CD14-positive monocyte (primary cell): Measurements from ENCODE around the gene PLCB1. TPM values are rescaled to one million over a fixed set of nuclear protein-coding genes. Genes with fewer than 3 reads are reported as not detected.

ENCODE experiments used
- DNase-seq, 3 donors: peaks; one replicate each; pipeline ENCODE4 v3.0.0-alpha.2; 2011 to 2022
- H2AFZ ChIP-seq: 2 replicates; pipeline ENCODE4 v1.6.0; 2012; ENCODE audit warnings: mild to moderate bottlenecking, low read depth, low read length, inconsistent platforms; ENCODE audit not compliant: insufficient read depth, poor library complexity, severe bottlenecking
- H3K27ac ChIP-seq, 2 donors: 1 replicate in 1 of 2; 2 replicates in 1 of 2; pipeline ENCODE4 v1.5.1; 2012 to 2013; ENCODE audit warnings: low read length in 2 of 2, control low read depth in 1 of 2, inconsistent platforms in 1 of 2, low read depth in 1 of 2, mild to moderate bottlenecking in 1 of 2
- H3K27me3 ChIP-seq, 2 donors: one replicate each; pipeline versions ENCODE4 v1.6.0 to v1.6.1; 2011 to 2013; ENCODE audit warnings: low read length in 2 of 2; ENCODE audit not compliant: control insufficient read depth in 2 of 2, insufficient read depth in 2 of 2
- H3K36me3 ChIP-seq, 2 donors: replicated peaks in 1 of 2; 1 replicate in 1 of 2; 2 replicates in 1 of 2; pipeline versions ENCODE4 v1.5.1 to v1.6.1; 2012 to 2013; ENCODE audit warnings: low read length in 2 of 2, control low read depth in 1 of 2, inconsistent platforms in 1 of 2, mild to moderate bottlenecking in 1 of 2; ENCODE audit not compliant: insufficient read depth in 2 of 2, control insufficient read depth in 1 of 2
- H3K4me1 ChIP-seq, 2 donors: 1 replicate in 1 of 2; 2 replicates in 1 of 2; pipeline versions ENCODE4 v1.5.1 to v1.6.1; 2012 to 2013; ENCODE audit warnings: low read length in 2 of 2, control low read depth in 1 of 2, inconsistent platforms in 1 of 2, mild to moderate bottlenecking in 1 of 2, moderate library complexity in 1 of 2; ENCODE audit not compliant: insufficient read depth in 2 of 2, control insufficient read depth in 1 of 2
- H3K4me2 ChIP-seq: replicated peaks from 2 replicates; pipeline ENCODE3; 2012; ENCODE audit warnings: low read length, moderate library complexity, mild to moderate bottlenecking; ENCODE audit not compliant: poor library complexity, severe bottlenecking; ENCODE audit errors: extremely low read depth
- H3K4me3 ChIP-seq, 3 experiments: fragments of 200-600 bp in 1 of 3; sonication (generic) in 1 of 3; replicated peaks in 1 of 3; 1 replicate in 2 of 3; 2 replicates in 1 of 3; pipeline ENCODE4 v1.5.1; 2011 to 2013; ENCODE audit warnings: low read length in 3 of 3, mild to moderate bottlenecking in 3 of 3, control low read depth in 2 of 3, low read depth in 2 of 3, inconsistent platforms in 1 of 3, moderate library complexity in 1 of 3
- H3K79me2 ChIP-seq: 2 replicates; pipeline ENCODE4 v1.6.0; 2012; ENCODE audit warnings: mild to moderate bottlenecking, control low read depth, inconsistent platforms, low read length, moderate library complexity; ENCODE audit not compliant: insufficient read depth
- H3K9ac ChIP-seq: 2 replicates; pipeline ENCODE4 v1.6.0; 2017; ENCODE audit warnings: low read length, mild to moderate bottlenecking; ENCODE audit not compliant: insufficient read depth, poor library complexity, severe bottlenecking
- H3K9me3 ChIP-seq, 2 donors: replicated peaks in 1 of 2; 1 replicate in 1 of 2; 2 replicates in 1 of 2; pipeline versions ENCODE4 v1.5.1 to v1.6.1; 2012 to 2013; ENCODE audit warnings: low read length in 2 of 2, control low read depth in 1 of 2; ENCODE audit not compliant: control insufficient read depth in 1 of 2, insufficient read depth in 1 of 2
- H4K20me1 ChIP-seq: 2 replicates; pipeline ENCODE4 v1.6.0; 2012; ENCODE audit warnings: mild to moderate bottlenecking, low read length, control low read depth, moderate library complexity; ENCODE audit not compliant: insufficient read depth
- H3K27ac Mint-ChIP-seq, 7 donors: one replicate each; pipeline ENCODE4 v1.8.0; 2020; ENCODE audit warnings: mild to moderate bottlenecking in 7 of 7, mixed read lengths in 7 of 7, moderate library complexity in 6 of 7, inconsistent platforms in 2 of 7
- H3K27me3 Mint-ChIP-seq, 3 donors: one replicate each; pipeline ENCODE4 v1.8.0; 2021 to 2022; ENCODE audit warnings: low read depth in 3 of 3, mild to moderate bottlenecking in 3 of 3, mixed read lengths in 3 of 3, moderate library complexity in 3 of 3, inconsistent platforms in 1 of 3
- H3K36me3 Mint-ChIP-seq, 2 donors: one replicate each; pipeline ENCODE4 v1.8.0; 2020; ENCODE audit warnings: mixed read lengths in 2 of 2, inconsistent platforms in 1 of 2, mild to moderate bottlenecking in 1 of 2
- H3K4me1 Mint-ChIP-seq: one replicate; pipeline ENCODE4 v1.8.0; 2020; ENCODE audit warnings: mild to moderate bottlenecking, mixed read lengths
- H3K4me3 Mint-ChIP-seq, 2 donors: one replicate each; pipeline ENCODE4 v1.8.0; 2020; ENCODE audit warnings: mild to moderate bottlenecking in 2 of 2, mixed read lengths in 2 of 2, moderate library complexity in 1 of 2
- H3K9me3 Mint-ChIP-seq, 7 donors: one replicate each; pipeline ENCODE4 v1.8.0; 2020 to 2022; ENCODE audit warnings: mixed read lengths in 7 of 7, mild to moderate bottlenecking in 6 of 7, moderate library complexity in 6 of 7, inconsistent platforms in 2 of 7
- CTCF ChIP-seq: fragments of 200-600 bp; IDR thresholded peaks from one replicate; pipeline ENCODE4 v1.8.0; 2022; ENCODE audit warnings: antibody characterized with exemption, mild to moderate bottlenecking
- WGBS: methylation state at CpG from one replicate; pipeline ENCODE4 v1.1.5; 2013; ENCODE audit warnings: missing lambda C conversion rate; ENCODE audit not compliant: insufficient coverage; 5-methylcytosine and 5-hydroxymethylcytosine counted together
- intact Hi-C, 2 donors: fragments of 100-400 bp; cut with micrococcal nuclease; formaldehyde crosslinking; loops; one replicate each; pipeline versions ENCODE4 v1.15.0 to v1.15.1; 2023
- polyA plus RNA-seq, 3 donors: library from polyadenylated mRNA; depleted of rRNA in 1 of 3; unstranded in 2 of 3; stranded (reverse) in 1 of 3; fragments of 300-500 nt in 2 of 3; fragments of >200 nt in 1 of 3; fragmentation: Illumina TruSeq in 2 of 3; gene quantifications; 1 replicate in 2 of 3; 2 replicates in 1 of 3; pipeline ENCODE4 v1.2.3, GENCODE V29; 2012 to 2021

The PLCB1 gene
- polyA plus RNA-seq, 3 donors: 8.6 to 16.4 (median 13.2) TPM

GRCh38 chr20:8505476-8506200 lies 373.6 kb downstream of the PLCB1 start:
- no peaks in the 10 kb centered on the region for H4K20me1 ChIP-seq
- peaks cover 25% of the 10 kb centered on the region for H3K4me1 Mint-ChIP-seq

DNA sequence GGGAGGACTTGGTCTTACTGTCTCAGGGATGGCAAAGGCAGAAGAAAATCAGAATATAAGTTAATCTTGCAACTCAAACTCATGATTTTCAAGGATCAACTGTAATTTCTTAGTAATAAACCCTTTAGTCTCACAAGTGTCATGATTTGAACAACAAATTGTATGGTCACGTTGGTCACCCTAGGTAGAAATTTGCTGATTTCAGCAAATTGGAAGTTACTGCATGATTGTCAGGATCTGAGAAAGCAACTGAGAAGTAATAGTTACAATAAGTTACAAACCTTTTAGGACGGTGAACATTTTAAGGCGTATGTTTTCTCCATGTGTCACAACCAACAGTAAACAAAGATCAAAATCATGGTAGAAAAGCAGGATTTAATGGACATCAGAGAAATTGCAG lies 375.2 kb downstream of the PLCB1 start:
- Histone ChIP-seq H3K36me3 (no peaks in the 10 kb centered on the region), H3K4me2 (no peak overlapping the region), H2AFZ (no peak overlapping the region), H4K20me1 (no peaks in the 10 kb centered on the region), H3K79me2 (no peaks in the 10 kb centered on the region), H3K9me3 (peaks cover 0 to 6% of the 10 kb centered on the region in 2 donors), H3K27me3 (no peaks in the 10 kb centered on the region), H3K4me3 (no peak overlapping the region), H3K4me1 (peaks cover 14 to 18% of the 10 kb centered on the region in 2 donors), H3K27ac (no peak overlapping the region), H3K9ac (no peak overlapping the region)
- Mint-ChIP-seq H3K27me3 (no peaks in the 10 kb centered on the region), H3K4me3 (no peak overlapping the region), H3K9me3 (peaks cover 0 to 7% (median 2%) of the 10 kb centered on the region in 7 donors), H3K27ac (peak overlapping the region in 1 of 7 donors; percentile 35), H3K4me1 (peaks cover 25% of the 10 kb centered on the region), H3K36me3 (peaks cover 3 to 4% of the 10 kb centered on the region in 2 donors)
- WGBS: 80% methylated on average over 1 of the region's 3 CpGs
- no peak for DNase-seq
- intact Hi-C loops: no loop called here
- no peak for TF ChIP-seq CTCF

More at GRCh38 chr20:8505476-8506200, 373.6 kb downstream of the PLCB1 start:
- peak overlapping the region in 1 of 3 experiments; percentile 5 for H3K4me3 ChIP-seq
- peak overlapping the region; percentile 9 for H3K4me2 ChIP-seq
- H3K9ac ChIP-seq: no peak overlapping the region
- intact Hi-C loops: no loop called here
- WGBS: no CpG with 5 or more reads among the region's 4 CpGs
- H3K9me3 ChIP-seq: peaks cover 0 to 6% of the 10 kb centered on the region in 2 donors
- no peaks in the 10 kb centered on the region for H3K27me3 ChIP-seq
- peaks cover 8 to 11% of the 10 kb centered on the region in 2 donors for H3K36me3 Mint-ChIP-seq
- H3K27ac Mint-ChIP-seq: peak overlapping the region; percentile 2 to 86 (median 78)
- peak overlapping the region in 1 of 2 donors; percentile 4 for H3K4me3 Mint-ChIP-seq
- H3K4me1 ChIP-seq: peaks cover 14 to 18% of the 10 kb centered on the region in 2 donors
- peaks cover 0 to 6% (median 2%) of the 10 kb centered on the region in 7 donors for H3K9me3 Mint-ChIP-seq
- no peak for TF ChIP-seq CTCF
- no peaks in the 10 kb centered on the region for H3K27me3 Mint-ChIP-seq
- no peak overlapping the region for H2AFZ ChIP-seq
- H3K36me3 ChIP-seq: no peaks in the 10 kb centered on the region
- H3K79me2 ChIP-seq: no peaks in the 10 kb centered on the region
- peak overlapping the region in 1 of 2 donors; percentile 65 for H3K27ac ChIP-seq
- peak; percentile 34 to 54 (median 41) for DNase-seq
